K562 (cell line): ENCODE data around the gene MYMX. TPM values are rescaled to one million over a fixed set of nuclear protein-coding genes. Genes with fewer than 3 reads are reported as not detected.

Experiments used
- CHAMP1 ChIP-seq: fragments of 450-650 bp; IDR thresholded peaks from 2 replicates; pipeline ENCODE4 v1.6.1; 2016; ENCODE audit warnings: mild to moderate bottlenecking
- CSDE1 ChIP-seq, 2 experiments: fragments of 450-650 bp; IDR thresholded peaks; 2 replicates each; pipeline ENCODE4 v1.6.1; 2016; ENCODE audit warnings: mild to moderate bottlenecking in 1 of 2
- ETV6 ChIP-seq, 3 experiments: fragments of 150-350 bp in 1 of 3; sonication (generic) in 1 of 3; formaldehyde crosslinking in 1 of 3; IDR thresholded peaks; 2 replicates each; pipeline versions ENCODE4 v1.6.1 to v1.8.0; 2014 to 2022; ENCODE audit warnings: borderline replicate concordance in 2 of 3, low read depth in 2 of 3, antibody characterized with exemption in 1 of 3, low read length in 1 of 3, mild to moderate bottlenecking in 1 of 3, missing genetic modification reagents in 1 of 3
- EZH2 ChIP-seq: IDR thresholded peaks from 2 replicates; pipeline ENCODE4 v1.6.1; 2012; ENCODE audit warnings: low read depth, mild to moderate bottlenecking, inconsistent platforms, low read length, borderline replicate concordance
- HNRNPLL ChIP-seq: fragments of 200-400 bp; formaldehyde crosslinking; IDR thresholded peaks from 2 replicates; pipeline ENCODE4 v1.6.1; 2017; ENCODE audit warnings: low read length, low read depth, mild to moderate bottlenecking; ENCODE audit not compliant: poor library complexity, severe bottlenecking
- HOXB6 ChIP-seq: fragments of 250-450 bp; sonication (Bioruptor Pico); IDR thresholded peaks from 2 replicates; pipeline ENCODE4 v1.5.1; 2022; ENCODE audit warnings: mild to moderate bottlenecking, borderline replicate concordance
- ID3 ChIP-seq, 2 experiments: fragments of 250-450 bp in 1 of 2; fragments of 450-650 bp in 1 of 2; sonication (Bioruptor Pico) in 1 of 2; IDR thresholded peaks; 2 replicates each; pipeline versions ENCODE4 v1.6.1 to v1.8.0; 2016 to 2021; ENCODE audit warnings: mild to moderate bottlenecking in 2 of 2, moderate library complexity in 2 of 2, missing compliant biosample characterization in 1 of 2, missing genetic modification characterization in 1 of 2
- KDM2B ChIP-seq: fragments of 250-450 bp; sonication (Bioruptor Pico); IDR thresholded peaks from 2 replicates; pipeline ENCODE4 v1.8.0; 2021; ENCODE audit warnings: mild to moderate bottlenecking, moderate library complexity
- NFIC ChIP-seq: fragments of 450-650 bp; IDR thresholded peaks from 2 replicates; pipeline ENCODE4 v1.6.1; 2017; ENCODE audit warnings: mild to moderate bottlenecking, inconsistent platforms
- NRF1 ChIP-seq, 2 experiments: fragments of 450-650 bp; IDR thresholded peaks in 1 of 2; conservative IDR thresholded peaks in 1 of 2; 2 replicates each; pipeline ENCODE4 v1.6.1; 2014; ENCODE audit warnings: mild to moderate bottlenecking in 2 of 2
- PHF21A ChIP-seq: fragments of 450-650 bp; IDR thresholded peaks from 2 replicates; pipeline ENCODE4 v1.6.1; 2017; ENCODE audit warnings: low read depth, borderline replicate concordance
- PTRF ChIP-seq: fragments of 450-650 bp; IDR thresholded peaks from 2 replicates; pipeline ENCODE4 v1.6.1; 2016; ENCODE audit warnings: mild to moderate bottlenecking, missing genetic modification characterization, missing compliant biosample characterization
- RBM14 ChIP-seq: fragments of 200-400 bp; formaldehyde crosslinking; IDR thresholded peaks from 2 replicates; pipeline ENCODE4 v1.6.1; 2018; ENCODE audit warnings: low read depth, mild to moderate bottlenecking, low read length, moderate library complexity, borderline replicate concordance; ENCODE audit not compliant: insufficient read depth
- SAFB ChIP-seq: fragments of 200-400 bp; formaldehyde crosslinking; IDR thresholded peaks from 2 replicates; pipeline ENCODE4 v1.6.1; 2017; ENCODE audit warnings: low read depth, low read length, borderline replicate concordance
- TCFL5 ChIP-seq: fragments of 250-450 bp; sonication (Bioruptor Pico); conservative IDR thresholded peaks from 2 replicates; pipeline ENCODE4 v1.6.1; 2021; ENCODE audit warnings: mild to moderate bottlenecking, moderate library complexity, matching md5 sums
- USF2 ChIP-seq: sonication (generic); formaldehyde crosslinking; IDR thresholded peaks from 2 replicates; pipeline ENCODE4 v1.5.0; 2020; ENCODE audit warnings: missing genetic modification reagents
- YY1 ChIP-seq, 3 experiments: IDR thresholded peaks; 2 replicates each; pipeline ENCODE4 v1.6.1; 2011; ENCODE audit warnings: low read length in 2 of 3, mild to moderate bottlenecking in 2 of 3, moderate library complexity in 2 of 3, borderline replicate concordance in 1 of 3, control low read depth in 1 of 3, low read depth in 1 of 3; ENCODE audit not compliant: insufficient read depth in 3 of 3, insufficient replicate concordance in 2 of 3, control insufficient read depth in 1 of 3, insufficient read length in 1 of 3; ENCODE audit errors: extremely low read depth in 1 of 3
- ZNF12 ChIP-seq: sonication (generic); formaldehyde crosslinking; IDR thresholded peaks from 2 replicates; pipeline ENCODE4 v1.4.0; 2020; ENCODE audit warnings: mild to moderate bottlenecking, missing genetic modification reagents
- ZNF212 ChIP-seq: fragments of 450-650 bp; formaldehyde crosslinking; IDR thresholded peaks from 2 replicates; pipeline ENCODE4 v1.4.0; 2020; ENCODE audit warnings: mild to moderate bottlenecking
- ZNF586 ChIP-seq: fragments of 450-650 bp; formaldehyde crosslinking; conservative IDR thresholded peaks from 2 replicates; pipeline ENCODE4 v1.4.0; 2020; ENCODE audit warnings: mild to moderate bottlenecking, moderate library complexity
- ZNF695 ChIP-seq: fragments of 450-650 bp; formaldehyde crosslinking; IDR thresholded peaks from 2 replicates; pipeline ENCODE4 v1.4.0; 2020; ENCODE audit warnings: mild to moderate bottlenecking, moderate library complexity
- polyA plus RNA-seq, 8 experiments: library from polyadenylated mRNA; depleted of rRNA in 4 of 8; stranded (reverse) in 5 of 8; unstranded in 3 of 8; fragments of >200 nt; fragmentation: Nextera tagmentation in 2 of 8; fragmentation: Illumina TruSeq in 1 of 8; extraction: Ambion mirVana in 2 of 8; extraction: Trizol in 1 of 8; gene quantifications; 2 replicates each; pipeline versions ENCODE4 v1.2.1 to v1.2.3, GENCODE V29; 2011 to 2014; ENCODE audit warnings: inconsistent platforms in 1 of 8, missing spikeins in 1 of 8
- total RNA-seq, 7 experiments: library from RNA; depleted of rRNA in 6 of 7; stranded (reverse); fragments of >200 nt in 6 of 7; fragmentation: Illumina TruSeq in 2 of 7; extraction: Trizol in 2 of 7; gene quantifications; 2 replicates each; pipeline versions ENCODE4 v1.2.1 to v1.2.3, GENCODE V29; 2011 to 2021; ENCODE audit warnings: low replicate concordance in 1 of 7

MYMX gene
- total and polyA plus RNA-seq, 9 of the 15 experiments (the other 6 are each of a cell fraction or from before 2014, with no cell fraction given): 0.12 TPM; not detected in 8

GRCh38 chr6:44257025-44257752, 40.5 kb downstream of the MYMX start, which contains the start of gene SLC35B2 (continued):
- TF ChIP-seq USF2 (CRISPR knock-in tag): peak; percentile 99
- TF ChIP-seq PHF21A: peak; percentile 88; the same call in 1 of the 2 replicates
- TF ChIP-seq NFIC: peak; percentile 79; the same call in 1 of the 2 replicates
- 0 out of 2 replicates have a peak, but pooled peaks have one; percentile 44 for TF ChIP-seq RBM14
- TF ChIP-seq YY1 (IDR thresholded peaks at IDR 0.05; ENCODE audit: borderline replicate concordance in 1 of 3, control insufficient read depth in 1 of 3, extremely low read depth in 1 of 3, insufficient read depth in 3 of 3, insufficient read length in 1 of 3, insufficient replicate concordance in 2 of 3, low read depth in 1 of 3, low read length in 2 of 3): peak in 1 of 3 experiments; percentile 80
- TF ChIP-seq SAFB: no peak
- TF ChIP-seq ZNF586: 0 out of 2 replicates have a peak, but pooled peaks have one; percentile 3
- TF ChIP-seq ZNF12 (CRISPR knock-in tag): no peak
- TF ChIP-seq ZNF695 (CRISPR knock-in tag): no peak; the same call in 1 of the 2 replicates
- no peak for TF ChIP-seq ZNF212
- no peak for TF ChIP-seq EZH2
- TF ChIP-seq ETV6 (IDR thresholded peaks at IDR 0.05; ENCODE audit: borderline replicate concordance in 1 of 2, low read depth in 2 of 2, low read length in 1 of 2): no peak
- TF ChIP-seq ETV6 (CRISPR knock-in tag; IDR thresholded peaks at IDR 0.05; ENCODE audit: borderline replicate concordance): no peak
- TF ChIP-seq ID3 (CRISPR knock-in tag; IDR thresholded peaks at IDR 0.05): no peak
- TF ChIP-seq ID3 (tag; IDR thresholded peaks at IDR 0.05): no peak; the same call in none of the 2 replicates
- TF ChIP-seq TCFL5 (CRISPR knock-in tag): no peak
- no peak for TF ChIP-seq HNRNPLL
- no peak for TF ChIP-seq PTRF (tag)
- TF ChIP-seq NRF1 (conservative IDR thresholded peaks at IDR 0.05 in 1 of 2, IDR thresholded peaks at IDR 0.05 in 1 of 2): peak; percentile 87 to 89
- no peak for TF ChIP-seq CSDE1 (IDR thresholded peaks at IDR 0.05)
- TF ChIP-seq HOXB6 (CRISPR knock-in tag): no peak
- 0 out of 2 replicates have a peak, but pooled peaks have one; percentile 20 for TF ChIP-seq KDM2B (CRISPR knock-in tag)
- TF ChIP-seq CHAMP1: no peak
